ENCODE results near the gene USH2A. TPM values are rescaled to one million over a fixed set of nuclear protein-coding genes. Genes with fewer than 3 reads are reported as not detected.

Gene USH2A
- polyA plus RNA-seq, 1 donor from 2014 or later, result 0.17 TPM

GRCh38 chr1:215905493-215906115 lies 517.6 kb downstream of the USH2A start:
- H3K36me3 ChIP-seq (ENCODE audit: insufficient read depth, low read length), result no peaks in the 10 kb centered on the region
- H3F3A ChIP-seq (ENCODE audit: insufficient read depth, low read length, poor library complexity, severe bottlenecking), result no peaks in the 10 kb centered on the region
- H3K27ac ChIP-seq (ENCODE audit: low read length), result no peak overlapping the region
- no peaks in the 10 kb centered on the region for H3K9me2 ChIP-seq (ENCODE audit: insufficient read depth, low read length)
- H3K27me3 ChIP-seq (ENCODE audit: insufficient read depth, low read depth, low read length), result no peaks in the 10 kb centered on the region
- H3K4me3 ChIP-seq (ENCODE audit: low read length), result no peak overlapping the region
- no peak overlapping the region for H3K9ac ChIP-seq (ENCODE audit: low read length)
- H2AFZ ChIP-seq (ENCODE audit: low read depth, low read length), result no peak overlapping the region
- no peaks in the 10 kb centered on the region for H4K20me1 ChIP-seq (ENCODE audit: insufficient read depth)
- TF ChIP-seq EP300 (conservative IDR thresholded peaks at IDR 0.05; ENCODE audit: poor library complexity, severe bottlenecking) (no peak), EZH2 (IDR thresholded peaks at IDR 0.05; ENCODE audit: borderline replicate concordance, insufficient read depth, low read length, poor library complexity, severe bottlenecking) (no peak), MXI1 (conservative IDR thresholded peaks at IDR 0.05; ENCODE audit: poor library complexity, severe bottlenecking) (no peak), TAF1 (IDR thresholded peaks at IDR 0.05; ENCODE audit: low read depth) (no peak), POLR2AphosphoS5 (IDR thresholded peaks at IDR 0.05) (no peak), REST (IDR thresholded peaks at IDR 0.05; ENCODE audit: borderline replicate concordance) (no peak), SMC3 (conservative IDR thresholded peaks at IDR 0.05; ENCODE audit: poor library complexity) (no peak), RAD21 (conservative IDR thresholded peaks at IDR 0.05) (no peak), CTCF (IDR thresholded peaks at IDR 0.05; ENCODE audit: poor library complexity, severe bottlenecking) (no peak)
- H3K79me2 ChIP-seq (replicated peaks; ENCODE audit: insufficient read depth, low read length), result no peaks in the 10 kb centered on the region
- no peaks in the 10 kb centered on the region for H3K9me3 ChIP-seq (ENCODE audit: low read length)
- H3K4me2 ChIP-seq (ENCODE audit: low read length), result no peak overlapping the region

- no peaks in the 10 kb centered on the region for H4K20me1 ChIP-seq (ENCODE audit: insufficient read depth)
- no peaks in the 10 kb centered on the region for H3K79me2 ChIP-seq (replicated peaks; ENCODE audit: insufficient read depth, low read length)
- no peak overlapping the region for H2AFZ ChIP-seq (ENCODE audit: low read depth, low read length)
- H3K27ac ChIP-seq (ENCODE audit: low read length), result no peak overlapping the region
- H3K4me2 ChIP-seq (ENCODE audit: low read length), result no peak overlapping the region
- no peaks in the 10 kb centered on the region for H3K9me3 ChIP-seq (ENCODE audit: low read length)
- H3K9ac ChIP-seq (ENCODE audit: low read length), result no peak overlapping the region
- H3K9me2 ChIP-seq (ENCODE audit: insufficient read depth, low read length), result no peaks in the 10 kb centered on the region
- no peaks in the 10 kb centered on the region for H3K27me3 ChIP-seq (ENCODE audit: insufficient read depth, low read depth, low read length)
- H3F3A ChIP-seq (ENCODE audit: insufficient read depth, low read length, poor library complexity, severe bottlenecking), result no peaks in the 10 kb centered on the region
- H3K4me3 ChIP-seq (ENCODE audit: low read length), result no peak overlapping the region
- TF ChIP-seq RAD21 (conservative IDR thresholded peaks at IDR 0.05) (no peak), SMC3 (conservative IDR thresholded peaks at IDR 0.05; ENCODE audit: poor library complexity) (no peak), EZH2 (IDR thresholded peaks at IDR 0.05; ENCODE audit: borderline replicate concordance, insufficient read depth, low read length, poor library complexity, severe bottlenecking) (no peak), REST (IDR thresholded peaks at IDR 0.05; ENCODE audit: borderline replicate concordance) (no peak), EP300 (conservative IDR thresholded peaks at IDR 0.05; ENCODE audit: poor library complexity, severe bottlenecking) (no peak), TAF1 (IDR thresholded peaks at IDR 0.05; ENCODE audit: low read depth) (no peak), MXI1 (conservative IDR thresholded peaks at IDR 0.05; ENCODE audit: poor library complexity, severe bottlenecking) (no peak), POLR2AphosphoS5 (IDR thresholded peaks at IDR 0.05) (no peak), CTCF (IDR thresholded peaks at IDR 0.05; ENCODE audit: poor library complexity, severe bottlenecking) (no peak)
- H3K36me3 ChIP-seq (ENCODE audit: insufficient read depth, low read length), result no peaks in the 10 kb centered on the region
Measured at GRCh38 chr1:215900684-215901083, 522.6 kb downstream of the USH2A start.
